SU-DHL-6 (cell line): ENCODE data around the gene KIRREL2.
"Not testable (repeated sequence)": the region's sequence is repeated elsewhere in the genome, so short reads cannot be mapped to it uniquely, and the experiment has no call there.

Source experiments
- H2AFZ ChIP-seq: fragments of 200-600 bp; sonication (generic); 2 replicates; pipeline ENCODE4 v1.6.1; 2014; ENCODE audit warnings: low read depth, mild to moderate bottlenecking, moderate library complexity, mixed read lengths, antibody characterized with exemption, low read length; ENCODE audit not compliant: severe bottlenecking
- H3F3A ChIP-seq: fragments of 200-600 bp; shearing (Covaris generic); 2 replicates; pipeline ENCODE4 v1.6.0; 2016; ENCODE audit warnings: antibody characterized with exemption, mild to moderate bottlenecking; ENCODE audit not compliant: insufficient read depth
- H3K27ac ChIP-seq: fragments of 200-600 bp; sonication (generic); 2 replicates; pipeline ENCODE4 v1.5.1; 2016; ENCODE audit warnings: low read depth, mild to moderate bottlenecking, low read length, moderate library complexity, mixed read lengths
- H3K27me3 ChIP-seq: fragments of 200-600 bp; sonication (generic), shearing (Covaris generic); 2 replicates; pipeline ENCODE4 v1.6.0; 2014; ENCODE audit warnings: mild to moderate bottlenecking, low read length
- H3K36me3 ChIP-seq: fragments of 200-600 bp; sonication (generic); 2 replicates; pipeline ENCODE4 v1.6.1; 2014; ENCODE audit warnings: mild to moderate bottlenecking, low read length, mixed read lengths
- H3K4me2 ChIP-seq: fragments of 300-600, 200-600 bp; shearing (Covaris generic), sonication (generic); 2 replicates; pipeline ENCODE4 v1.6.0; 2014; ENCODE audit warnings: low read length, low read depth, mild to moderate bottlenecking; ENCODE audit not compliant: poor library complexity, severe bottlenecking
- H3K4me3 ChIP-seq: fragments of 200-600 bp; sonication (generic); 2 replicates; pipeline ENCODE4 v1.5.1; 2014; ENCODE audit warnings: antibody characterized with exemption, low read length, mild to moderate bottlenecking, mixed read lengths; ENCODE audit not compliant: insufficient read depth, poor library complexity, severe bottlenecking
- H3K79me2 ChIP-seq: fragments of 200-600 bp; sonication (generic); 2 replicates; pipeline ENCODE4 v1.6.1; 2014; ENCODE audit warnings: mild to moderate bottlenecking, low read length, moderate library complexity; ENCODE audit not compliant: insufficient read depth
- H3K9ac ChIP-seq: fragments of 200-600 bp; sonication (generic); 2 replicates; pipeline ENCODE4 v1.7.0; 2014; ENCODE audit warnings: mild to moderate bottlenecking, low read length
- H3K9me2 ChIP-seq: fragments of 200-600 bp; sonication (generic); replicated peaks from 2 replicates; pipeline ENCODE4 v1.6.1; 2014; ENCODE audit warnings: low read length; ENCODE audit not compliant: insufficient read depth
- H3K9me3 ChIP-seq: fragments of 200-600 bp; sonication (generic); 2 replicates; pipeline ENCODE4 v1.6.1; 2014; ENCODE audit warnings: low read length, mixed read lengths; ENCODE audit not compliant: insufficient read depth
- H4K20me1 ChIP-seq: fragments of 200-600 bp; sonication (generic); 2 replicates; pipeline ENCODE4 v1.6.1; 2014; ENCODE audit warnings: low read depth, mild to moderate bottlenecking, antibody characterized with exemption, low read length, moderate library complexity, mixed read lengths
- EZH2phosphoT487 ChIP-seq: fragments of 200-600 bp; sonication (generic), shearing (Covaris generic); conservative IDR thresholded peaks from 2 replicates; pipeline ENCODE4 v1.6.1; 2018; ENCODE audit warnings: mild to moderate bottlenecking, antibody characterized with exemption, low read length, moderate library complexity, mixed read lengths
- TF ChIP-seq, protein P1 (sequence below): fragments of 200-600 bp; sonication (generic); IDR thresholded peaks from one replicate; pipeline ENCODE4 v1.5.1; 2017; ENCODE audit warnings: antibody characterized with exemption, mild to moderate bottlenecking, low read length, moderate library complexity; ENCODE audit not compliant: insufficient read depth, poor library complexity, severe bottlenecking

Gene KIRREL2

DNA sequence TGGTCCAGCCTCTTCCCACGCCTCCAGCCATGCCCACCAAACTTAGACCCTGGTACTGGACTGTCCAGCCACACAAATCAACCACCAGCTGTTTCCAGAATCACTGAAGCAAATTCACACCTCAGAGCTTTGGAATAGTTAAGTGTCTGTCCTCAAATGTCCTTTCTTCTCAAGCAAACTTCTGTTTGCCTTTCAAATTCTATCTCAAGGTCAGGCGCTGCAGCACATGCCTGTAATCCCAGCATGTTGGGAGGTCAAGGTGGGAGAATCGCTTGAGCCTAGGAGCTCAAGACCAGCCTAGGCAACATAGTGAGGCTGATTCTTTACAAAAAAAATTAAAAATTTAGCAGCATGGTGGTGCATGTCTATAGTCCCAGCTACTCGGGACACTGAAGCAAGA, 24.7 kb upstream of the KIRREL2 start:
- H3K9ac ChIP-seq, result no peak overlapping the region
- H3K27me3 ChIP-seq, result no peaks in the 10 kb centered on the region
- no peaks in the 10 kb centered on the region for H3K36me3 ChIP-seq

DNA sequence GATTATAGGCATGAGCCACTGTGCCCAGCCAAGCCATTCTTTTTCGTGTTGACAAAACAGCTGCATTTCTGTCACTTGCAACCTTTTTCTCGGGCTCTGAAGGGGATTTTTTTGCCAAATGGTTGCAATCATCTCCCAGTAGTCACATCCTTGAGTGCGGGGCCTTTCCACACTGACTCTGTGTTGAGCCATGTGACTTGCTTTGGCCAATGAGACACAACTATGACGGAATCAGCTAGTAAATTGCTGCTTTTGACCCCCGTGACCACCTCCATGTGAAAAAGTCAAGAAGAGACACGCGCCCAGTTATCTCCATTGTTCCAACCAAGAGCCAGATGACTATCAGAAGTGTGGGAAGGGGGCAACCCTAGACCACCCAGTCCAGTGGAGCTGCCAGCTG, 22.7 kb upstream of the KIRREL2 start:
- H3K9ac ChIP-seq, result no peak overlapping the region
- H4K20me1 ChIP-seq, result no peaks in the 10 kb centered on the region
- no peak overlapping the region for H3K4me2 ChIP-seq
- TF ChIP-seq, protein P1, sequence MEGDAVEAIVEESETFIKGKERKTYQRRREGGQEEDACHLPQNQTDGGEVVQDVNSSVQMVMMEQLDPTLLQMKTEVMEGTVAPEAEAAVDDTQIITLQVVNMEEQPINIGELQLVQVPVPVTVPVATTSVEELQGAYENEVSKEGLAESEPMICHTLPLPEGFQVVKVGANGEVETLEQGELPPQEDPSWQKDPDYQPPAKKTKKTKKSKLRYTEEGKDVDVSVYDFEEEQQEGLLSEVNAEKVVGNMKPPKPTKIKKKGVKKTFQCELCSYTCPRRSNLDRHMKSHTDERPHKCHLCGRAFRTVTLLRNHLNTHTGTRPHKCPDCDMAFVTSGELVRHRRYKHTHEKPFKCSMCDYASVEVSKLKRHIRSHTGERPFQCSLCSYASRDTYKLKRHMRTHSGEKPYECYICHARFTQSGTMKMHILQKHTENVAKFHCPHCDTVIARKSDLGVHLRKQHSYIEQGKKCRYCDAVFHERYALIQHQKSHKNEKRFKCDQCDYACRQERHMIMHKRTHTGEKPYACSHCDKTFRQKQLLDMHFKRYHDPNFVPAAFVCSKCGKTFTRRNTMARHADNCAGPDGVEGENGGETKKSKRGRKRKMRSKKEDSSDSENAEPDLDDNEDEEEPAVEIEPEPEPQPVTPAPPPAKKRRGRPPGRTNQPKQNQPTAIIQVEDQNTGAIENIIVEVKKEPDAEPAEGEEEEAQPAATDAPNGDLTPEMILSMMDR, result no peak
- no peak for TF ChIP-seq EZH2phosphoT487
- no peaks in the 10 kb centered on the region for H3F3A ChIP-seq
- H3K9me3 ChIP-seq, result no peaks in the 10 kb centered on the region
- no peaks in the 10 kb centered on the region for H3K36me3 ChIP-seq
- no peak overlapping the region for H3K27ac ChIP-seq
- no peaks in the 10 kb centered on the region for H3K9me2 ChIP-seq
- no peaks in the 10 kb centered on the region for H3K79me2 ChIP-seq
- H3K4me3 ChIP-seq, result no peak overlapping the region
- H3K27me3 ChIP-seq, result no peaks in the 10 kb centered on the region
- no peak overlapping the region for H2AFZ ChIP-seq

More for the DNA sequence above, 24.7 kb upstream of the KIRREL2 start:
- Histone ChIP-seq H3K4me2 (no peak overlapping the region), H3K27ac (no peak overlapping the region), H2AFZ (no peak overlapping the region), H3K9me3 (no peaks in the 10 kb centered on the region), H3K4me3 (no peak overlapping the region), H3K79me2 (no peaks in the 10 kb centered on the region), H3F3A (no peaks in the 10 kb centered on the region), H4K20me1 (no peaks in the 10 kb centered on the region), H3K9me2 (no peaks in the 10 kb centered on the region)
- TF ChIP-seq, protein P1, result no peak
- TF ChIP-seq EZH2phosphoT487, result no peak

DNA sequence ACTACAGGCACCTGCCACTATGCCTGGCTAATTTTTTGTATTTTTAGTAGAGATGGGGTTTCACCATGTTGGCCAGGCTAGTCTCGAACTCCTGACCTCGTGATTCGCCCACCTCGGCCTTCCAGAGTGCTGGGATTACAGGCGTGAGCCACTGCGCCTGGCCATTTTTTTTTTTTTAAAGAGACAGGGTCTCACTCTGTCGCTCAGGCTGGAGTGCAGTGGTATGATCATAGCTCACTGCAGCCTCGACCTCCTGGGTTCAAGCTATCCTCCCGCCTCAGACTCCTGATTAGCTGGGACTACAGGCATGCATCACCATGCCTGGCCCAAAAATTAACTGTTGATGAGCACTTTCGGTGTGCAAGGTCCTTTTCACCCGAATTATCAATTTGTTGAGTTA, 20.6 kb upstream of the KIRREL2 start:
- H2AFZ ChIP-seq, H3K9me2 ChIP-seq, H3K4me2 ChIP-seq, H3K9me3 ChIP-seq, H3K27ac ChIP-seq, H3F3A ChIP-seq, H3K36me3 ChIP-seq, H3K27me3 ChIP-seq, H3K9ac ChIP-seq, H4K20me1 ChIP-seq, H3K4me3 ChIP-seq, H3K79me2 ChIP-seq: not testable (repeated sequence)

DNA sequence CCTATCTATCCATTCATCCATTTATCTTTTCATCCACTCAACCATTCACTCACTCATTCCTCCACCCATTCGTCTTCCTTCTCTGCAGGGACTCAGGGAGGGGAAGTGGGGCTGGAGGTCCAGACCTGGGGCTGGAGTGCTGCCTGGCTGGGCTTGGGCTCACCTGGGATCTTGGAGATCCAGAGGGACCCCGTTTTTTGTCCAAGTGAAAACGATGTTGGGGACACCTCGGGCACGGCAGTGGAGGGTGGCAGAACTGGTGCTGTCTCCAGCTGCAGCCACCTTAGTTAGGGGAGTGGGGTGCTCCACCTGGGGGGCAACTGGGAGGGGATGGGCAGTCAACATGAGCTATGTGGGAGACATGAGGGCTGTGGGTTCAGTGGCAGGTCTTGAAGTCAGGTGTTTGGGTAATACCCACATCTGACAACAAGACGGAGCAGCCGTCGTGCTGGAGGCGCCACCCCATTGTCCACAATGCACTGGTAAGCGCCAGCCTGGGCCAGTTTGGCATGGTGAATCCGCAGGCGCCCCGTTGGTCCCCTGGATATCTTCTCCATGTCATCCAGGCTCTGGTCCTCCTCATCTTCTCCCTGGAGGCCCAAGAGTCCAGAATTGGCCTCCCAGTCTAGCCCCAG, 14.6 kb upstream of the KIRREL2 start:
- H3K27me3 ChIP-seq, result no peaks in the 10 kb centered on the region

More for the DNA sequence above, 14.6 kb upstream of the KIRREL2 start:
- Histone ChIP-seq H3K79me2 (no peaks in the 10 kb centered on the region), H3K4me3 (no peak overlapping the region), H3K9ac (no peak overlapping the region), H3K27ac (no peak overlapping the region), H3F3A (no peaks in the 10 kb centered on the region), H3K36me3 (no peaks in the 10 kb centered on the region), H4K20me1 (no peaks in the 10 kb centered on the region), H3K4me2 (no peak overlapping the region), H3K9me3 (no peaks in the 10 kb centered on the region), H2AFZ (no peak overlapping the region), H3K9me2 (no peaks in the 10 kb centered on the region)
- TF ChIP-seq EZH2phosphoT487, result no peak
